ENCODE results near the gene GREB1L.

- TF ChIP-seq EZH2 (IDR thresholded peaks at IDR 0.05; ENCODE audit: insufficient read depth, poor library complexity, severe bottlenecking), result no peak
- no peak for TF ChIP-seq EZH2phosphoT487 (IDR thresholded peaks at IDR 0.05; ENCODE audit: insufficient read depth, low read depth)
Measured at GRCh38 chr18:21273568-21273967, 31.5 kb downstream of the GREB1L start.

All from GM23248 (cell line).